Neutrophil (primary cell): ENCODE data around the gene JUND.

ENCODE experiments used
- H3K27ac ChIP-seq: fragments of 200-600 bp; sonication (generic); 2 replicates; pipeline ENCODE4 v1.5.1; 2016; ENCODE audit warnings: mild to moderate bottlenecking, moderate library complexity
- H3K27me3 ChIP-seq: fragments of 200-600 bp; sonication (generic); 2 replicates; pipeline ENCODE4 v1.6.0; 2016; ENCODE audit warnings: mild to moderate bottlenecking
- H3K36me3 ChIP-seq: fragments of 200-600 bp; sonication (generic); 2 replicates; pipeline ENCODE4 v1.5.1; 2017
- H3K4me1 ChIP-seq, 2 experiments: fragments of 200-600 bp in 1 of 2; sonication (generic) in 1 of 2; 1 replicate in 1 of 2; 2 replicates in 1 of 2; pipeline versions ENCODE4 v1.5.1 to v1.6.1; 2013 to 2016; ENCODE audit warnings: low read depth in 1 of 2, low read length in 1 of 2, mild to moderate bottlenecking in 1 of 2, moderate library complexity in 1 of 2; ENCODE audit not compliant: control insufficient read depth in 1 of 2, insufficient read depth in 1 of 2
- H3K4me3 ChIP-seq, 2 experiments: fragments of 200-600 bp in 1 of 2; sonication (generic) in 1 of 2; 1 replicate in 1 of 2; 2 replicates in 1 of 2; pipeline ENCODE4 v1.5.1; 2013 to 2016; ENCODE audit warnings: low read depth in 1 of 2, low read length in 1 of 2, mild to moderate bottlenecking in 1 of 2, moderate library complexity in 1 of 2
- H3K9me3 ChIP-seq: fragments of 200-600 bp; sonication (generic); 2 replicates; pipeline ENCODE4 v1.5.1; 2016
- CTCF ChIP-seq: fragments of 200-600 bp; sonication (generic); IDR thresholded peaks from 2 replicates; pipeline ENCODE4 v1.5.1; 2016; ENCODE audit warnings: antibody characterized with exemption

Gene JUND

GRCh38 chr19:18249834-18250233, 31.6 kb downstream of the JUND start:
- Histone ChIP-seq H3K36me3 (no peaks in the 10 kb centered on the region), H3K4me1 (peaks cover 0 to 4% of the 10 kb centered on the region in 2 experiments), H3K27ac (no peak overlapping the region), H3K4me3 (no peak overlapping the region), H3K9me3 (no peaks in the 10 kb centered on the region), H3K27me3 (peaks cover 17% of the 10 kb centered on the region)
- no peak for TF ChIP-seq CTCF

- Histone ChIP-seq H3K4me3 (no peak overlapping the region), H3K4me1 (no peaks in the 10 kb centered on the region), H3K9me3 (no peaks in the 10 kb centered on the region), H3K27me3 (peaks cover 15% of the 10 kb centered on the region), H3K36me3 (no peaks in the 10 kb centered on the region), H3K27ac (no peak overlapping the region)
- TF ChIP-seq CTCF = no peak
Observed at GRCh38 chr19:18245297-18245696, 36.1 kb downstream of the JUND start.

GRCh38 chr19:18239303-18239702, 42.1 kb downstream of the JUND start:
- H3K4me1 ChIP-seq = no peaks in the 10 kb centered on the region
- no peaks in the 10 kb centered on the region for H3K9me3 ChIP-seq
- H3K27ac ChIP-seq = no peak overlapping the region
- TF ChIP-seq CTCF = no peak
- H3K4me3 ChIP-seq = no peak overlapping the region
- no peaks in the 10 kb centered on the region for H3K36me3 ChIP-seq
- peaks cover 39% of the 10 kb centered on the region for H3K27me3 ChIP-seq

- Histone ChIP-seq H3K4me3 (no peak overlapping the region), H3K36me3 (no peaks in the 10 kb centered on the region), H3K27me3 (peaks cover 67% of the 10 kb centered on the region), H3K27ac (no peak overlapping the region), H3K4me1 (no peaks in the 10 kb centered on the region), H3K9me3 (no peaks in the 10 kb centered on the region)
- TF ChIP-seq CTCF = no peak
Observed at GRCh38 chr19:18234194-18234593, 47.2 kb downstream of the JUND start.

GRCh38 chr19:18233224-18233825, 48.1 kb downstream of the JUND start:
- Histone ChIP-seq H3K27ac (no peak overlapping the region), H3K4me1 (no peaks in the 10 kb centered on the region), H3K9me3 (no peaks in the 10 kb centered on the region), H3K27me3 (peaks cover 65% of the 10 kb centered on the region), H3K36me3 (no peaks in the 10 kb centered on the region), H3K4me3 (no peak overlapping the region)
- no peak for TF ChIP-seq CTCF
